Measurements from ENCODE around the gene ECHDC1. TPM values are rescaled to one million over a fixed set of nuclear protein-coding genes. Genes with fewer than 3 reads are reported as not detected.
A peak's percentile ranks its signal among the peaks of the same experiment; 100 is the strongest.

The ECHDC1 gene
- total RNA-seq, 1 donor from 2014 or later: 30.3 TPM

- TF ChIP-seq, protein P1, sequence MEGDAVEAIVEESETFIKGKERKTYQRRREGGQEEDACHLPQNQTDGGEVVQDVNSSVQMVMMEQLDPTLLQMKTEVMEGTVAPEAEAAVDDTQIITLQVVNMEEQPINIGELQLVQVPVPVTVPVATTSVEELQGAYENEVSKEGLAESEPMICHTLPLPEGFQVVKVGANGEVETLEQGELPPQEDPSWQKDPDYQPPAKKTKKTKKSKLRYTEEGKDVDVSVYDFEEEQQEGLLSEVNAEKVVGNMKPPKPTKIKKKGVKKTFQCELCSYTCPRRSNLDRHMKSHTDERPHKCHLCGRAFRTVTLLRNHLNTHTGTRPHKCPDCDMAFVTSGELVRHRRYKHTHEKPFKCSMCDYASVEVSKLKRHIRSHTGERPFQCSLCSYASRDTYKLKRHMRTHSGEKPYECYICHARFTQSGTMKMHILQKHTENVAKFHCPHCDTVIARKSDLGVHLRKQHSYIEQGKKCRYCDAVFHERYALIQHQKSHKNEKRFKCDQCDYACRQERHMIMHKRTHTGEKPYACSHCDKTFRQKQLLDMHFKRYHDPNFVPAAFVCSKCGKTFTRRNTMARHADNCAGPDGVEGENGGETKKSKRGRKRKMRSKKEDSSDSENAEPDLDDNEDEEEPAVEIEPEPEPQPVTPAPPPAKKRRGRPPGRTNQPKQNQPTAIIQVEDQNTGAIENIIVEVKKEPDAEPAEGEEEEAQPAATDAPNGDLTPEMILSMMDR (IDR thresholded peaks at IDR 0.05; ENCODE audit: insufficient read depth, low read length, severe bottlenecking): no peak
- Histone ChIP-seq H3K36me3 (ENCODE audit: control insufficient read depth, insufficient read depth, low read length) (no peaks in the 10 kb centered on the region), H3K27me3 (ENCODE audit: control insufficient read depth, insufficient read depth, low read length) (no peaks in the 10 kb centered on the region), H3K4me3 (ENCODE audit: low read depth, low read length) (peak overlapping the region; percentile 83)
- FAIRE-seq (no peak), DNase-seq (ENCODE audit: low read depth) (peak; percentile 38)
Measured at GRCh38 chr6:127343809-127344659, 625 bp upstream of the ECHDC1 start.

GRCh38 chr6:127342296-127342945 lies 988 bp downstream of the ECHDC1 start:
- TF ChIP-seq, protein P1 (IDR thresholded peaks at IDR 0.05; ENCODE audit: insufficient read depth, low read length, severe bottlenecking): no peak
- peak; percentile 19 for DNase-seq (ENCODE audit: low read depth)
- Histone ChIP-seq H3K27me3 (ENCODE audit: control insufficient read depth, insufficient read depth, low read length) (no peaks in the 10 kb centered on the region), H3K36me3 (ENCODE audit: control insufficient read depth, insufficient read depth, low read length) (no peaks in the 10 kb centered on the region), H3K4me3 (ENCODE audit: low read depth, low read length) (peak overlapping the region; percentile 83)
- no peak for FAIRE-seq

DNA sequence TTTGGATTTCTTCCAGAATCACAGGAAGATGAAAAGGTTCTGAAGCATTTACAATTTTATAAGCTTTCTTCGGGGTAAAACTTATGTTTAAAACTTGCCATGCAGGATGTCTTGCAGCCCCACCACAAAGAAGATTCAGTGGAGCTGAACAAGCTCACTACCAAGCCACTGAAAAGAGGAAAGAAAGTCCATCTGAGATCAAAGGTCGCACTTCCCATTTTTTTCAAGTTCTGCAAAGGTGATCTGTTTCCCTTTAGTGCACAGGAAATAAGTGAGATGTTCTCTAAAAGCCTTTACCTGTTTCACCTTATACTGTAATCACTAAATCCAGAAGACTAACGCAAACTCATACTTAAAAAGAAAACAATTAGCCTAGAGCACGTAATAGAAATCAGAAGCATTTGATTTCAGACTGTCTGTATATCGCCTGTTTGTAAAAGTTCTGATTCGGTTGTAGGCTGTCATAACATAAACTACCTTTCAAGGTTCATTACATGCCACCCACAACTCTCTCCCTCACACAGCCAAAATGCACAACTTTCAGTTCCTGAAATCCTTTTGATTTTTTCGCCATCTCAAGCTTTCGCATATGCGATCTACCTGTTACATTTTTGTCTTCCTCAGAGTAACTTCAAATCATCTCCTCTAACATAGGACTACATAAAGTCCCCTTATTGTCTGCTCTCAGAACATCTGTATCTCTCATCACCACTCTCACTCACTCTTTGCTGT lies 1.8 kb downstream of the ECHDC1 start:
- no peak for FAIRE-seq

GRCh38 chr6:127340171-127340570 lies 3.2 kb downstream of the ECHDC1 start:
- DNase-seq (ENCODE audit: low read depth) (no peak), FAIRE-seq (no peak)
- H3K36me3 ChIP-seq (ENCODE audit: control insufficient read depth, insufficient read depth, low read length): no peaks in the 10 kb centered on the region
- TF ChIP-seq, protein P1 (IDR thresholded peaks at IDR 0.05; ENCODE audit: insufficient read depth, low read length, severe bottlenecking): no peak
- H3K4me3 ChIP-seq (ENCODE audit: low read depth, low read length): no peak overlapping the region
- no peaks in the 10 kb centered on the region for H3K27me3 ChIP-seq (ENCODE audit: control insufficient read depth, insufficient read depth, low read length)

More for the DNA sequence above, 1.8 kb downstream of the ECHDC1 start:
- peak overlapping the region; percentile 83 for H3K4me3 ChIP-seq (ENCODE audit: low read depth, low read length)
- no peaks in the 10 kb centered on the region for H3K36me3 ChIP-seq (ENCODE audit: control insufficient read depth, insufficient read depth, low read length)
- TF ChIP-seq, protein P1 (IDR thresholded peaks at IDR 0.05; ENCODE audit: insufficient read depth, low read length, severe bottlenecking): no peak
- no peaks in the 10 kb centered on the region for H3K27me3 ChIP-seq (ENCODE audit: control insufficient read depth, insufficient read depth, low read length)
- no peak for DNase-seq (ENCODE audit: low read depth)

GRCh38 chr6:127338936-127339335 lies 4.5 kb downstream of the ECHDC1 start:
- Histone ChIP-seq H3K36me3 (ENCODE audit: control insufficient read depth, insufficient read depth, low read length) (no peaks in the 10 kb centered on the region), H3K4me3 (ENCODE audit: low read depth, low read length) (no peak overlapping the region), H3K27me3 (ENCODE audit: control insufficient read depth, insufficient read depth, low read length) (no peaks in the 10 kb centered on the region)
- TF ChIP-seq, protein P1 (IDR thresholded peaks at IDR 0.05; ENCODE audit: insufficient read depth, low read length, severe bottlenecking): no peak
- no peak for DNase-seq (ENCODE audit: low read depth)
- no peak for FAIRE-seq

Data from bronchial epithelial cell (primary cell).